GM12878 (cell line): ENCODE results near the gene BIRC3. TPM values are rescaled to one million over a fixed set of nuclear protein-coding genes. Genes with fewer than 3 reads are reported as not detected.
A peak's percentile ranks its signal among the peaks of the same experiment; 100 is the strongest.

ENCODE experiments used
- ATAC-seq: fragments of 200-7000 bp; cut with Tn5 transposase; 3 replicates; pipeline ENCODE4 v1.9.1; 2020; ENCODE audit warnings: mild to moderate bottlenecking, moderate library complexity
- BruUV-seq: library from RNA; stranded (reverse); fragments of 400-500 nt; replicated peaks from 2 replicates; lab custom pipeline; 2021; lab: Mats Ljungman, UMichigan
- CTCF ChIA-PET: fragments of 300-600 bp; sonication (Branson Sonifier 250); formaldehyde crosslinking; extraction: SDS; loops from one replicate; lab custom pipeline; 2021; ENCODE audit warnings: inconsistent platforms; lab: Yijun Ruan, JAX
- POLR2A ChIA-PET: fragments of 350-600 bp; formaldehyde crosslinking; extraction: SDS; loops from one replicate; lab custom pipeline; 2021; ENCODE audit warnings: inconsistent platforms; lab: Charles Lee
- RAD21 ChIA-PET: fragments of 300-600 bp; sonication (Branson Sonifier 250); formaldehyde crosslinking; loops from one replicate; lab custom pipeline; 2023; ENCODE audit warnings: antibody characterized with exemption; ENCODE audit not compliant: unreplicated experiment; lab: Charles Lee
- SMC1A ChIA-PET: fragments of 300-600 bp; sonication (Branson Sonifier 250); formaldehyde crosslinking; loops from one replicate; lab custom pipeline; 2023; ENCODE audit not compliant: unreplicated experiment, uncharacterized antibody; lab: Charles Lee
- DNase-seq: peaks from one replicate; pipeline ENCODE4 v3.0.0-alpha.2; 2011; ENCODE audit warnings: low read depth, low spot score
- FAIRE-seq: peaks from 3 replicates; lab custom pipeline; 2011; peaks lifted over from hg19 to GRCh38; lab: Jason Lieb, UNC
- H2AFZ ChIP-seq: 2 replicates; pipeline ENCODE4 v1.6.0; 2011; ENCODE audit warnings: low read depth, low read length, control low read depth; ENCODE audit not compliant: control insufficient read depth
- H3K27ac ChIP-seq: 2 replicates; pipeline ENCODE4 v1.5.1; 2011; ENCODE audit warnings: control low read depth; ENCODE audit not compliant: control insufficient read depth, insufficient read depth
- H3K27me3 ChIP-seq, 2 experiments: replicated peaks in 1 of 2; 2 replicates each; pipeline versions ENCODE4 v1.6.0 to v1.6.1; 2011; ENCODE audit warnings: low read length in 1 of 2; ENCODE audit not compliant: control insufficient read depth in 2 of 2, insufficient read depth in 2 of 2
- H3K36me3 ChIP-seq, 2 experiments: 2 replicates each; pipeline ENCODE4 v1.5.1; 2011; ENCODE audit warnings: low read length in 1 of 2; ENCODE audit not compliant: control insufficient read depth in 2 of 2, insufficient read depth in 2 of 2
- H3K4me1 ChIP-seq: 2 replicates; pipeline ENCODE4 v1.6.1; 2011; ENCODE audit warnings: mild to moderate bottlenecking, low read length, moderate library complexity, mixed read lengths; ENCODE audit not compliant: control insufficient read depth, insufficient read depth
- H3K4me2 ChIP-seq: 2 replicates; pipeline ENCODE4 v1.6.0; 2011; ENCODE audit warnings: control low read depth; ENCODE audit not compliant: control insufficient read depth, insufficient read depth
- H3K4me3 ChIP-seq: fragments of 200-600 bp; sonication (generic); 2 replicates; pipeline ENCODE4 v1.5.1; 2016
- H3K79me2 ChIP-seq: 2 replicates; pipeline ENCODE4 v1.6.0; 2011; ENCODE audit warnings: low read length; ENCODE audit not compliant: control insufficient read depth, insufficient read depth
- H3K9ac ChIP-seq: 2 replicates; pipeline ENCODE4 v1.8.0; 2011; ENCODE audit warnings: low read length, control low read depth, mixed read lengths; ENCODE audit not compliant: control insufficient read depth, insufficient read depth
- H3K9me3 ChIP-seq: replicated peaks from 3 replicates; pipeline ENCODE4 v1.5.1; 2011; ENCODE audit warnings: mild to moderate bottlenecking, low read length; ENCODE audit not compliant: control insufficient read depth, insufficient read depth
- H4K20me1 ChIP-seq: 2 replicates; pipeline ENCODE4 v1.6.0; 2011; ENCODE audit not compliant: control insufficient read depth, insufficient read depth
- CTCF ChIP-seq, 3 experiments: IDR thresholded peaks in 2 of 3; conservative IDR thresholded peaks in 1 of 3; 2 replicates each; pipeline ENCODE4 v1.5.1; 2011; ENCODE audit warnings: low read depth in 3 of 3, low read length in 3 of 3, mild to moderate bottlenecking in 3 of 3, control low read depth in 2 of 3, moderate library complexity in 2 of 3, inconsistent platforms in 1 of 3, mixed read lengths in 1 of 3; ENCODE audit not compliant: control insufficient read depth in 2 of 3, insufficient read depth in 1 of 3; ENCODE audit errors: extremely low read depth in 1 of 3
- PAX5 ChIP-seq: IDR thresholded peaks from 2 replicates; pipeline ENCODE4 v1.6.1; 2011; ENCODE audit warnings: low read depth, low read length, borderline replicate concordance
- PML ChIP-seq: IDR thresholded peaks from 2 replicates; pipeline ENCODE4 v1.6.1; 2012; ENCODE audit warnings: low read length, inconsistent platforms
- SMAD5 ChIP-seq: IDR thresholded peaks from 2 replicates; pipeline ENCODE4 v1.6.1; 2016; ENCODE audit warnings: antibody characterized with exemption, low read depth
- TAF1 ChIP-seq: IDR thresholded peaks from 2 replicates; pipeline ENCODE4 v1.6.1; 2011; ENCODE audit warnings: mild to moderate bottlenecking, low read depth, low read length, borderline replicate concordance
- WGBS: methylation state at CpG from one replicate; pipeline ENCODE4 v1.1.6; 2016; ENCODE audit warnings: low lambda C conversion rate; ENCODE audit not compliant: insufficient replicate concordance, insufficient coverage; ENCODE audit errors: missing lambda C conversion rate; 5-methylcytosine and 5-hydroxymethylcytosine counted together
- in situ Hi-C: fragments of 300-500 bp; cut with MboI; formaldehyde crosslinking; loops from 9 replicates; pipeline ENCODE4 v1.14.3; 2018; ENCODE audit warnings: mixed read lengths
- intact Hi-C: fragments of 100-400 bp; cut with micrococcal nuclease; formaldehyde crosslinking; loops from one replicate; pipeline ENCODE4 v1.14.2; 2022; ENCODE audit not compliant: unreplicated experiment
- polyA plus RNA-seq, 11 experiments: library from polyadenylated mRNA; depleted of rRNA in 4 of 11; unstranded in 6 of 11; stranded (reverse) in 5 of 11; fragments of >200 nt; fragmentation: Nextera tagmentation in 4 of 11; fragmentation: Illumina TruSeq in 1 of 11; extraction: Ambion mirVana in 4 of 11; extraction: Trizol in 1 of 11; gene quantifications; 1 replicate in 1 of 11; 2 replicates in 10 of 11; pipeline versions ENCODE4 v1.2.1 to v1.2.3, GENCODE V29; 2011 to 2016; ENCODE audit warnings: inconsistent platforms in 2 of 11, missing spikeins in 2 of 11, low read depth in 1 of 11
- total RNA-seq, 4 experiments: library from RNA; depleted of rRNA in 3 of 4; stranded (reverse); fragments of >200 nt in 3 of 4; fragmentation: Illumina TruSeq in 1 of 4; extraction: Trizol in 1 of 4; gene quantifications; 2 replicates each; pipeline versions ENCODE4 v1.2.1 to v1.2.3, GENCODE V29; 2013 to 2021

The BIRC3 gene
- total and polyA plus RNA-seq, 10 of the 15 experiments (the other 5 are each of a cell fraction or from before 2014, with no cell fraction given), result 42.1 to 351 (median 83.7) TPM

GRCh38 chr11:102325088-102325487, 7.8 kb downstream of the BIRC3 start:
- BruUV-seq, result no TSS peak
- H4K20me1 ChIP-seq, result no peaks in the 10 kb centered on the region
- peaks cover 79% of the 10 kb centered on the region for H3K79me2 ChIP-seq
- in situ Hi-C loops (no loop called here), intact Hi-C loops (no loop called here)
- ChIA-PET POLR2A (no interaction called here), CTCF (interaction anchor here (1.0 to 2.3 kb wide), 6 partner anchors 16 to 342 kb away, joined by 3 to 16 read pairs (median 8); no protein-coding TSS in a partner anchor), RAD21 (interaction anchor here (1.6 kb wide), 1 partner anchor 31 kb away, joined by 3 read pairs; no protein-coding TSS in a partner anchor), SMC1A (interaction anchor here (0.9 to 2.2 kb wide), 6 partner anchors 11 to 288 kb away, joined by 3 to 16 read pairs (median 6); no protein-coding TSS in a partner anchor)
- no peak for DNase-seq
- ATAC-seq, result peak; percentile 23; the same call in 2 of the 3 replicates
- no peaks in the 10 kb centered on the region; the same call in 1 of the 2 replicates for H3K4me1 ChIP-seq
- H2AFZ ChIP-seq, result no peak overlapping the region
- H3K27ac ChIP-seq, result no peak overlapping the region
- H3K36me3 ChIP-seq, result peaks cover 5 to 26% of the 10 kb centered on the region in 2 experiments; a peak in 3 of 4 replicates
- FAIRE-seq, result no peak
- 36% methylated on average over 3 of the region's 3 CpGs for WGBS
- H3K4me3 ChIP-seq, result 0 out of 2 replicates have a peak overlapping the region, but pooled peaks have one; percentile 31
- peak overlapping the region; percentile 21; the same call in 1 of the 2 replicates for H3K4me2 ChIP-seq
- no peaks in the 10 kb centered on the region for H3K27me3 ChIP-seq
- TF ChIP-seq TAF1 (no peak), SMAD5 (peak; percentile 17; the same call in 1 of the 2 replicates), CTCF (IDR thresholded peaks at IDR 0.05 in 2 of 3, conservative IDR thresholded peaks at IDR 0.05 in 1 of 3; ENCODE audit: control insufficient read depth in 2 of 3, extremely low read depth in 1 of 3, insufficient read depth in 1 of 3, low read depth in 3 of 3, low read length in 3 of 3) (0 out of 6 replicates have a peak, but pooled peaks of 2 of the 3 experiments have one; percentile 3), PML (peak; percentile 6; the same call in 1 of the 2 replicates), PAX5 (no peak)
- no peaks in the 10 kb centered on the region for H3K9me3 ChIP-seq
- H3K9ac ChIP-seq, result no peak overlapping the region
